8988T (cell line): ENCODE measurements around the gene PAGE3.

Source experiments
- DNase-seq: peaks from one replicate; pipeline ENCODE4 v3.0.0; 2011

Gene PAGE3

GRCh38 chrX:55264816-55265215 lies at the start of gene PAGE3:
PAGE3 (minus strand) TSS chrX:55264916; CDS start chrX:55263903, 1,013 bp downstream.
- DNase-seq: no peak

- DNase-seq: no peak
These were observed 47.9 kb upstream of the PAGE3 start for GRCh38 chrX:55312655-55313054.

- DNase-seq: no peak
These were observed 26.2 kb upstream of the PAGE3 start for GRCh38 chrX:55290963-55291362.

GRCh38 chrX:55279832-55280231 lies 15.1 kb upstream of the PAGE3 start:
- no peak for DNase-seq

- no peak for DNase-seq
These were observed 3.9 kb downstream of the PAGE3 start for GRCh38 chrX:55260806-55261205.

GRCh38 chrX:55253528-55253927 lies 11.2 kb downstream of the PAGE3 start:
- no peak for DNase-seq

GRCh38 chrX:55240788-55241340 lies 23.9 kb downstream of the PAGE3 start:
- no peak for DNase-seq

GRCh38 chrX:55220119-55220794 lies 44.5 kb downstream of the PAGE3 start, which contains the start of gene PAGE5:
PAGE5 (plus strand) TSS chrX:55220346; CDS start chrX:55221383, 1,037 bp downstream.
- no peak for DNase-seq

- DNase-seq: no peak
These were observed 51.3 kb downstream of the PAGE3 start for GRCh38 chrX:55213381-55213780.

GRCh38 chrX:55210931-55211677 lies 53.6 kb downstream of the PAGE3 start:
- DNase-seq: no peak
